MM.1S (cell line): ENCODE results near the gene MRPL43.

Source experiments
- DNase-seq: peaks from one replicate; pipeline ENCODE4 v3.0.0-alpha.2; 2015
- H2AFZ ChIP-seq: fragments of 300-600 bp; sonication (generic); 2 replicates; pipeline ENCODE4 v1.6.0; 2016; ENCODE audit warnings: antibody characterized with exemption, low read length
- H3F3A ChIP-seq: fragments of 300-600 bp; sonication (generic); 2 replicates; pipeline ENCODE4 v1.6.1; 2016; ENCODE audit warnings: mild to moderate bottlenecking, antibody characterized with exemption, low read length, moderate library complexity, mixed read lengths; ENCODE audit not compliant: insufficient read depth
- H3K27ac ChIP-seq: fragments of 300-600 bp; sonication (generic); 2 replicates; pipeline ENCODE4 v1.5.1; 2016; ENCODE audit warnings: mild to moderate bottlenecking, low read length
- H3K27me3 ChIP-seq: fragments of 300-600 bp; sonication (generic); replicated peaks from 2 replicates; pipeline ENCODE4 v1.6.0; 2016; ENCODE audit warnings: low read length; ENCODE audit not compliant: insufficient read depth
- H3K36me3 ChIP-seq: fragments of 300-600 bp; sonication (generic); replicated peaks from 2 replicates; pipeline ENCODE4 v1.6.1; 2016; ENCODE audit warnings: mild to moderate bottlenecking, low read length, mixed read lengths; ENCODE audit not compliant: insufficient read depth
- H3K4me1 ChIP-seq: fragments of 300-600 bp; sonication (generic); 2 replicates; pipeline ENCODE4 v1.6.1; 2016; ENCODE audit warnings: low read length, mixed read lengths
- H3K4me2 ChIP-seq: fragments of 300-600 bp; sonication (generic); 2 replicates; pipeline ENCODE4 v1.6.0; 2016; ENCODE audit warnings: low read depth, low read length
- H3K4me3 ChIP-seq: fragments of 300-600 bp; sonication (generic); 2 replicates; pipeline ENCODE4 v1.5.1; 2016; ENCODE audit warnings: low read length, mixed read lengths
- H3K79me2 ChIP-seq: fragments of 300-600 bp; sonication (generic); 2 replicates; pipeline ENCODE4 v1.6.1; 2016; ENCODE audit warnings: mixed run types, low read length, mixed read lengths
- H3K9ac ChIP-seq: fragments of 300-600 bp; sonication (generic); 2 replicates; pipeline ENCODE4 v1.6.1; 2016; ENCODE audit warnings: low read length, mixed read lengths
- H3K9me2 ChIP-seq: fragments of 300-600 bp; sonication (generic); replicated peaks from 2 replicates; pipeline ENCODE4 v1.6.1; 2016; ENCODE audit warnings: mild to moderate bottlenecking, low read length, mixed read lengths; ENCODE audit not compliant: insufficient read depth
- H3K9me3 ChIP-seq: fragments of 300-600 bp; sonication (generic); replicated peaks from 2 replicates; pipeline ENCODE4 v1.6.1; 2016; ENCODE audit warnings: mild to moderate bottlenecking, low read length, mixed read lengths; ENCODE audit not compliant: insufficient read depth
- H4K20me1 ChIP-seq: fragments of 300-600 bp; sonication (generic); 2 replicates; pipeline ENCODE4 v1.6.1; 2016; ENCODE audit warnings: mild to moderate bottlenecking, low read length, moderate library complexity, mixed read lengths; ENCODE audit not compliant: insufficient read depth
- CTCF ChIP-seq: fragments of 300-600 bp; sonication (generic); IDR thresholded peaks from 2 replicates; pipeline ENCODE4 v1.5.1; 2016; ENCODE audit warnings: antibody characterized with exemption, low read length, mixed read lengths
- EZH2 ChIP-seq: fragments of 300-600 bp; sonication (generic); optimal IDR thresholded peaks from 2 replicates; pipeline ENCODE3; 2017; ENCODE audit warnings: low read depth, mild to moderate bottlenecking, antibody characterized with exemption, low read length, mixed read lengths
- EZH2phosphoT487 ChIP-seq: fragments of 300-600 bp; sonication (generic); IDR thresholded peaks from 2 replicates; pipeline ENCODE4 v1.6.1; 2018; ENCODE audit warnings: antibody characterized with exemption, low read length

MRPL43 gene

GRCh38 chr10:101007915-101008822 is 20.9 kb upstream of the MRPL43 start:
- H4K20me1 ChIP-seq = no peaks in the 10 kb centered on the region
- H3K9ac ChIP-seq = no peak overlapping the region
- DNase-seq = no peak
- no peak overlapping the region for H2AFZ ChIP-seq
- no peak overlapping the region for H3K4me2 ChIP-seq
- H3K9me2 ChIP-seq = no peaks in the 10 kb centered on the region
- no peaks in the 10 kb centered on the region for H3K36me3 ChIP-seq
- no peaks in the 10 kb centered on the region for H3F3A ChIP-seq
- H3K4me3 ChIP-seq = no peak overlapping the region
- no peaks in the 10 kb centered on the region for H3K9me3 ChIP-seq
- H3K27ac ChIP-seq = no peak overlapping the region
- no peaks in the 10 kb centered on the region for H3K27me3 ChIP-seq
- peaks cover 3% of the 10 kb centered on the region; the same call in 1 of the 2 replicates for H3K4me1 ChIP-seq
- TF ChIP-seq CTCF (no peak), EZH2 (no peak), EZH2phosphoT487 (no peak)
- H3K79me2 ChIP-seq = no peaks in the 10 kb centered on the region

- no peaks in the 10 kb centered on the region for H3K79me2 ChIP-seq
- no peak overlapping the region for H2AFZ ChIP-seq
- H3K27me3 ChIP-seq = no peaks in the 10 kb centered on the region
- no peak overlapping the region for H3K4me3 ChIP-seq
- no peaks in the 10 kb centered on the region for H3F3A ChIP-seq
- no peaks in the 10 kb centered on the region for H3K36me3 ChIP-seq
- no peaks in the 10 kb centered on the region for H3K9me2 ChIP-seq
- no peaks in the 10 kb centered on the region for H4K20me1 ChIP-seq
- H3K9me3 ChIP-seq = no peaks in the 10 kb centered on the region
- H3K4me2 ChIP-seq = no peak overlapping the region
- H3K27ac ChIP-seq = no peak overlapping the region
- H3K9ac ChIP-seq = no peak overlapping the region
- no peaks in the 10 kb centered on the region for H3K4me1 ChIP-seq
- DNase-seq = no peak
- TF ChIP-seq EZH2phosphoT487 = no peak
- TF ChIP-seq CTCF = no peak
- TF ChIP-seq EZH2 = no peak
These were observed 19.9 kb upstream of the MRPL43 start for GRCh38 chr10:101007099-101007711.

- Histone ChIP-seq H4K20me1 (no peaks in the 10 kb centered on the region), H3K27ac (no peak overlapping the region), H3F3A (no peaks in the 10 kb centered on the region), H3K9me3 (no peaks in the 10 kb centered on the region), H3K4me3 (no peak overlapping the region), H3K9ac (no peak overlapping the region), H3K36me3 (no peaks in the 10 kb centered on the region), H3K79me2 (no peaks in the 10 kb centered on the region), H3K4me1 (no peaks in the 10 kb centered on the region), H3K9me2 (no peaks in the 10 kb centered on the region), H3K4me2 (no peak overlapping the region), H3K27me3 (no peaks in the 10 kb centered on the region), H2AFZ (no peak overlapping the region)
- TF ChIP-seq EZH2 (no peak), EZH2phosphoT487 (no peak), CTCF (no peak)
- peak; percentile 1 for DNase-seq
These were observed 19.3 kb upstream of the MRPL43 start for GRCh38 chr10:101006593-101007098.
